ENCODE results near the gene SCOC.

The SCOC gene

DNA sequence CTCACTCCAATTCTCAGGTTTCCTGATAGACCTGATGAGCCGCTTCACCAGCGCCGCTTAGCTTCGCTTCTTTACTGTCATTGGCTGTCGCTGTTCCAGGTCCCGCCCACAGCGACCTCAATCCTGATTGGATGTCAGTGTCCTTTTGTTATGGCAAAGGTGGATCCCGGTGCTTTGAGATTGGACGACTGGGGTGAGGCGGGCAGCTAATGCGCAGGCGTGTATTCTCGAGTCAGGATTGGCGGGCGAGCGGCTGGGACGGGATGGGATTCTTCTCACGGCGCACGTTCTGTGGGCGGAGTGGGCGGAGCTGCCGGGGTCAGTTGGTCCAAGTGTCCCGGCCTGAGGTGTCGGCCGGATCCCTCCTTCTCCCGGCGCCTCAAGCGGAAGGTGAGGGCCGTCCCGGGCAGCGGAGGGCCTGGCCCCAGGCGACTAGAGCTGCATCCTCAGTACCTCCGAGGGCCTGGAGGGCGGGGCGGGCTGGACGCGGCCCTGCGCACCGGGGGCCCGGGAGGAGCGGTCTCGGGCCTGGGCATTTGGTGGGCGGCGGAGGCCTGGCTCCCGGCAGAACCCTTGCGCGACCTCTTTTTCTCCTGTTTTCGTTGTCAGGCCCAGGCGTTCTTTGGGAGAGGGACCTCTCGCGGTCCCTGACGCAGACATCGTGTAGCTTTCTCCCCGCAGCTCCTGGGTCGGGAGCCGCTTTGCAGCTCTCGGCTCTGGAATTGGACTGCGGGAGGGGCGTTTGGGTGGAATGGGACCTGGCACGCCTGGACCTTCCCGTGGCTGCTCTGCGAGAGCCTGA, at the start of gene SCOC:
Gene SCOC (plus strand): TSS at position 319 of the 802 bp plus-strand sequence. CDS start 5,525 bp downstream, outside the sequence.
- peak; percentile 93 for DNase-seq

DNA sequence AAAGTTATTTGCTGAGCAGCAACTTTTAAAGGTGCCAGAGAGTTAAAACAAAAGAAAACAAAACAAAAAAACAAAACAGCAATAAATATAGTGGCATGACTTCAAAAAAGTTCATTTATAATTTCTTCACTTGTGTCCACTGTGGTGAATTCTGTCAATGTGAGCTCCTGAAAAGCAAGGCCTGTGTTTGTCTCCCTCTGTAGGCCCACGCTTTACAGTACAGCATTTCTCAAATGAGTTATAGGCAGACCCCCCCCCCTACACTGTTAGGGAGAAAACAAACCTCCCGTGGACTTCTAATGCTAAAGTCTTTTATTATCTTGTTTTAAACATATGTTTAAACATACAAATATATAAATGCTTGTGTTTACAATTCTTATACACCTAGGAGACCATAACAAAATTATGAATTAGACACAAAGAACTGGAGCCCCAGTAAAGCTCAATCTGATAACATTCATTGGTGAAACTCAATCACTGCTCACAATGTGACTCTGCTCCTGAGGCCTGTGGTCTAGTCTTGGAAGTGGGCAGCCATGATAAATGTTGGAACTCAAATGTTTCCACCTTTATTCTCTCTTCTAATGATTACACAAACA, 47.0 kb upstream of the SCOC start:
- peak; percentile 24 for DNase-seq

DNA sequence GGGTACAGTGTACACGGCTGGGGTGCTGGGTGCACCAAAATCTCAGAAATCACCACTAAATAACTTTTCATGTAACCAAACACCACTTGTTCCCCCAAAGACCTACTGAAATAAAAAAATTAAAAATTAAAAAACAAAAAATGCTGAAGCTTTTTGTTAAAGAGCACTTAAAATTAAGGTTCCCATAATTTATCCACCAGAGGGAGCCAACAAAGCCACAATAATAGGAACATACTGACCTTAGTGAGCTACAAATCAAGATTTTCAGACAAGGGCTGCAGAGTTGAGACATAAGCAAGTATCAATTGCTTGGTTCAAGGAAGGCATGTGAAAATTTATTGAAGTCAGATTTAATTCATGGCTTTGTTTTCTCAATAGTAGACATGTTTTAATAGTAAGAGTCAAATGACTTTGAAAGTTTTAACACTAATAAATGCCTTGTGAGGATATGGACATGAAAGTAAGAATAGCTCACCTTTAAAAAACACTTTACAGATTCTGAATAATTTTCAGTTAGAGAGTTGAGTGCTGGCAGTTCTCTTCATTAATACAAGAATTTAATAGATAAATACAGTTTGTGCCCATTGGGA, 43.0 kb upstream of the SCOC start:
- DNase-seq, result peak; percentile 15

DNA sequence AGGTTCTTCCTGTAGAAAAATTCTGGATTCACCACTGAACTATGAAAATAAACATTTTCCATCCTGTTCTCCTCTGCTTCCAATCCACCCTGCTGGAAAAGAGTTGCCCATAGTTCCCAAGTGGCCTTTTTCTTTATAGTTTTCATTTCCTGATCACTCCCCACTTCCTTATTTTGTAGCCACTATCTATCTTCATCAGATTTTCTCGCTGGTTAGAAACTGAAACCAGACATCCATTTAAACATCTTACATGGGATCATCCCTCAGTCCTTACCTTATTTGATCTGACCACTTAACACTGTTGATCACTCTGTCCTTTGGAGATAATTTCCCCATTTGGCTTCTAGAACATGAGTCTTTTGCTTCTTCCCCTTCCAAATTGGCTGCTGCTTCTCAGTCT, 42.2 kb upstream of the SCOC start:
- no peak for DNase-seq

DNA sequence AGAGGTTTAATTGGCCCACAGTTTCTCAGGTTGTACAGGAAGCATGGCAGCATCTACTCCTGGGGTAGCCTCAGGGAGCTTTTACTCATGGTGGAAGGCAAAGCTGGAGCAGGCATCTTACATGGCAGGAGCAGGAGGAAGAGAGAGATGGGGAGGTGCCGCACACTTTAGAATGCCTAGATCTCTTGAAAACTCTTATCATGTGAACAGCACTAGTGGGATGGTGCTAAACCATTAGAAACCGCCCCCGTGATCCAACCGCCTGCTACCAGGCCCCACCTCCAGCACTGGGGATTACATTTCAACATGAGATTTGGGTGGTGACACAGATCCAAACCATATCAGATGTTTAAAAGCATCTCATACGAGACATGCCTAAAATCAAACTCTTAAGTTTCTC, 41.6 kb upstream of the SCOC start:
- DNase-seq, result no peak

DNA sequence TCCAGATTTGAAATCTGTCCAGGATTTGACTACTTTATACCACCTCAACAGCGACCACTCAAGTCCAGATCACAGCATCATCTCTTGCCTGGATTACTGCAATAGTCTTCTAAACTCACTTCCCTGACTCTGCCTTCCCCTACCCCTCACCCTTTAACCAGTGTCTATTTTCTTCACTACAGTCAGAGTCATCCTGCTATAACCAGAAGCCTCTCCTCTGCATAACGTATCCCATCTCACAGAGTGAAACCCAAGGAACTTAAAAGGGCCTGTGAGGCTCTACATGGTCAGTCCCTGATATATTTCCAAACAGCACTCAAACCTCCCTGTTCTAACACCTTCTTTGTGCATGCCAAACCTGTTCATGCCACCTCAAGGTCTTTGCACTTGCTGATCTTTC, 40.7 kb upstream of the SCOC start:
- DNase-seq, result no peak

DNA sequence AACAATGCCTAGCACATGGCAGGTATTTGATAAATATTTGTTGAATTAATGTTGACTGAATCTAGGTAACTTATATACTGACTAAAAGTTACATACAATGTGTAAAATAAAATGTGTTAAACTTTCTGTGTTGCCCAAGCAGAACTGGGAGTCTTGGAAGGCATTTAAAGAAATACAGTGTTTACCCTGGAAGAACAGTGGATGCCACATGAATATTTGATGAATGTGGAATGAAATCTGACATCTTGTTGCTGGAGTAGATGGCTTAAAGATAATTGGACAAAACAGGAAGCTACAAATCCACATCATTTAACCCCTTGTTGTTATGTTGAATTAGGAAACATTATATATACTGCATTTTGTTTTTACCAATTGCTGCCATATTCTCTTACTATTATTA, 39.9 kb upstream of the SCOC start:
- DNase-seq, result no peak

DNA sequence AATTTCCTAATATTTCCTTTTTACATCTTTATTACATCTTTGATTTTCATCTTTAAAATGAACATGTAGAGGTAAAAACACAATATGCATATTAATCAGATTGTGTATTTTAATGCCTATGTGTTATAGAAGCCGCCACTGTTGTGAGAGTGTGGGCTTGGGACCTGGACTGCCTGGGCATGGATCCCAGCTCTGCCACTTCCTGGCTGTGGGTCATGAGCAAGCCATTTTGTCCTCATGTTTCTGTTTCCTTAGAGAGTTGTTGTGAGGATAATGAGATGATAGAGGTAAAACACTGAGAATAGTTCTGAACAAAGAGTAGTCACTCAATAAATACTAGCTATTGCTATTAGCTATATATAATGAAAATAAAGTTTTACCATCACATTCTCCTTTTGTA, 38.4 kb upstream of the SCOC start:
- DNase-seq, result no peak

DNA sequence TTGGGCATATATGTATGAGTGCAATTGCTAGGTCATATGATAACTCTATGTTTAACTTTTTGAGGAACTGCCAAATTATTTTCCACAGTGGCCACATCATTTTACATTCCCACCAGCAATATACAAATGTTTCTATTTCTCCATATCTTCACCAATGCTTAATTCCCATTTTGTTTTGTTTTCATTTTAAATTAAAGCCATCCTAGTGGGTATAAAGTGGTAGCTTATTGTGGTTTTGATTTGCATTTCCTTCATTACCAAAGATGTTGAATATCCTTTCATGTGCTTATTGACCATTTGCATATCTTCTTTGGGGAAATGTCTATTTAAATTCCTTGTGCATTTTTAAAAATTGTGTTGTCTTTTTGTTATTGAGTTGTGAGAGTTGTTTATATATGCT, 36.7 kb upstream of the SCOC start:
- no peak for DNase-seq

DNA sequence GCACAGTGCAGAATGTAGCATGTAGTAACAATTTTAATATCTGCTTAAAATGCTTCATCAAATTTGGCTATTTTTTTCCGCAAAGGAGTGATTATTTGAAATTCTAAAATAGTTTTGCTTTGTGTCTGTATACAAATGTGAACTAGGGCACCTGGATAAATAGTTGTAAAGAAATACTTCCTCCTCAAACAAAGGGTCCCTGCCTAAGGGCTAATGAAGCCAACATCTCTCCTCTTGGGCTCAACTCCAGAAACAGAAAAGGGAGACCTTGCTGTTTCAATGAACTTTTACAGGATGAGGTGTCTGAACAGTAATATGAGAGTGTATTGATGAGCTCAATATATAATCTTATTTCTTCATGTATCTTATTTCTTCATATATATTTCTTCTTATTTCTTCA, 30.8 kb upstream of the SCOC start:
- no peak for DNase-seq

DNA sequence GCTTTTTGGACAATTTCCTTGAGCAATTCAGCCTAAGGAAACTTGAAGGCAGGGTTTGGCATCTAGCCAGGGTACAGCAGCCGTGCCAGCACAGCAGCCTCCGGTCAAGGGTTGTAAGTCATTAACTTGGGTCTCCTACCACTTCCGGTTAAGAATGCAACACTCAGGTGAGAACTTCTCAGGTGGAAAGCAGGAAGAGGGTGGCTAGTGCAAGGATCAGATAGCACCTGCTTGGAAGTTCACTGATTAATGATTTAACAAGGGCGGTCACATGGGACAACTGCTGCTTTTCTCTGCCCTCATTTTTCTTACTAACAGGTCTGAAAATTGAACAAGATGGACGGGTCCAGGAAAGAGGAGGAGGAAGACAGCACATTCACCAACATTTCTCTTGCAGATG, 30.1 kb upstream of the SCOC start:
- no peak for DNase-seq

DNA sequence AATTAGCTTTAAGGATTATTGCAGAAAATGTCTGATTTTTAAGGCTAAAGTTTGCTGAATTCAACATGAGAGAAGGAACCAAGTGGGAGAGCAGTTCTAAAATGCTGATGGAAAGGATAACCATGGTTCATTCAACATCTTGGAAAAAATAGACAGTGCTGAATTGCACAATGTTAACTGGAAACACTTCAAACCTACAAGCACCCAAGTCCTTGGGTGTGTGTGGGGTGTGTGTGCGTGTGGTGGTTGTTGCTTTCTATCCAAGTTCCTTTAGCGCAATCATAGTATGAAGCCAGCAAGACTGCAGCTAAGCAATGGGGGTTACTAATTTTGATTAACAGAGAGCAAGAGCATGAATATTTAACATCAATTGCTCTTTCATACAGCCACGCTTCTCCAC, 29.3 kb upstream of the SCOC start:
- no peak for DNase-seq

DNA sequence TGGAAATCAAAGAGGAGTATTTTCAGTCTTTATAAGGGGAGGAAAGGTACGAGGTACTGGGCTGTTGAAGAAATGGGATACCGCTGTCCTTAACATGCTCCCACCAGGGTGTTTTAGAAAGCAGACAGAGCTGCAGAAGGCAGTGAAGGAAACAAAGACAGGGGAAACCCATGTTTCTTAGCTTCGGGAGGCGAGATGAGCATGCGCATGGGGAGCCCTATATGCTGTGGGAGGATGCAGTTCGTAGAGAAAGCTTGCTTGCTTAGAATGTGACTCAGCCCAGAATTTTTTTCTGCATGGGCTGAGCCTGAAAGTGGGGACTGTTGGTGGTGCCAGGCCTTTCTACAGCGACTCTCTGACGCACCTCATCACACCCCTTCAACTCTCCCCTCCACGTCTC, 28.8 kb upstream of the SCOC start:
- no peak for DNase-seq

DNA sequence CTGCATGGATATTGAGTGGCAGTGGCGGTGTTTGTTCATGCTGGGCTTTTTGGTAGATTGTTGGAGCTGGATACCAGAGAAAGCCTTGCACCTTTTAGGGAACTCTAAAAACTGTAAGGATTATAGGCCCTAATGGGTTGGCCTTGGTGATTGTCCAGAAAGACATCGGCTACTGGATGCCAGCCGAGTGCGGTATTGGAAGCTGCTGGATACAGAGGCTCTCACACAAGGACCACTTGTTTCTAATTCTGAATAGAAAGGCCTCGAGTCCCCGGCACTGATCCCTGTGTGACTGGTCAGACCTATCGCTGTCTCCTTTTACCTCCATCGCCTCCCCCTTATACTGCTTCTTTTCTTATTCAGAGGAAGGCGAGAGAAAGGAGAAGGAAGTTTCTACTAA, 27.3 kb upstream of the SCOC start:
- no peak for DNase-seq

DNA sequence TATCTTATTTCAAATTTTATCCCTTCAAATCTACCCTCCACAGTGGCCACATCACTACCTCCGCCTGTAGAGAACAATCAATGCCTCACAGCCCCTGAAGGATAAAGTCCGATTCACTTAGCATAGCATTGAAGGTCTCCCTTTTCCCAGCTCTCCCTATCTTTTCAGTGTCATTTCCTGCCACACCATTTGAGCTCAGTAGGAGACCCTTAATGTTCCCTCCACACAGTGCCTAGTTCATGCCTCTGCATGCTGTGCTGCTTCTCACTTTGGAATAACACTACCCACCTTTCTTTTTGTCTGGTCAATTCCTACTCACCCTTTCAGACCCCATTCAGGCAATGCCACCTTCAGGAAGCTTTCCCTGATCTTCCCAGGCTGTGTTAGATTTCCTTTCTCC, 23.6 kb upstream of the SCOC start:
- DNase-seq, result no peak

DNA sequence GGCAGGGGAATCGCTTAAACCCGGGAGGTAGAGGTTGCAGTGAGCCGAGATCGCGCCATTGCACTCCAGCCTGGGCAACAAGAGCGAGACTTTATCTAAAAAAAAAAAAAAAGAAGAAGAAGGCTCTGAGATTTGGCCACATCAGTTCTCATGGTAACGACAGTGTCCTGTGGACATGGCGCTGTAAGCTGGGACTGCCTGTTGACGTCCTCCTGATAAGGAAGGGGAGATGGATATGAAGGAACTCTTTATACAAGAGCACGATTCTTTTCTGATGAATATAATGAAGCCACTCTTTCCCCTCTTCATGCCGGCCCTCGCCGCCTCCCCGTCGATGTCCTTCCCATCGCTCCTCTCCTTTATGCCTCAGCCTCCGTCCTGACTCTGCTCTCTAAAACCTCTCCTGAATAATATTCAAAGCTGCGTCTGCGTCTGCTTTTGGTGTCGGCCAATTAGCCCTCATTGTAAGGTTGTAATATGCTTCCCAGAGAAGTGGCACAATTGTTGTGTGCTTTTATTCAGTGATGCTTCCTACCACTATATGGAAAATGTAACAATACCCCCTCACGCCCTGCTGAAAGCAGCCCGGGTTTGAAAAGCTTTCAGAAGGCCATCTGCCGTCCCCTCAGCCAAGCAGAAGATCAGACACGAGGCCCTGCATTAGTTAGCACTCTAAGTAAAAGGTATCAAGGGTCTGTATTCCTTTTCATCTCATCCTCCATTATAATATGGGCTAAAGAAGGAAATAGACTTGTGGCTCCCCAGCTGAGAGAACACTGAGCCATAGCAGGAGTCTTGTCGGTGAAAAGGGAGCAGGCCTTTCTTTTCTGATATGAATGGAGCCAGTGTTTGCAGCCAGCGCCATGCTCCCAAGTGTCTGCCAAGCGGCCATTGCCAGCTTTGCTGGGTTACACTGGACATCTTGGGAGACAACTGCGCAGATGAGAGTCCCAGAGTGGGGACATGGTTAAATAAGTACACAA, 22.1 kb upstream of the SCOC start:
- no peak for DNase-seq

DNA sequence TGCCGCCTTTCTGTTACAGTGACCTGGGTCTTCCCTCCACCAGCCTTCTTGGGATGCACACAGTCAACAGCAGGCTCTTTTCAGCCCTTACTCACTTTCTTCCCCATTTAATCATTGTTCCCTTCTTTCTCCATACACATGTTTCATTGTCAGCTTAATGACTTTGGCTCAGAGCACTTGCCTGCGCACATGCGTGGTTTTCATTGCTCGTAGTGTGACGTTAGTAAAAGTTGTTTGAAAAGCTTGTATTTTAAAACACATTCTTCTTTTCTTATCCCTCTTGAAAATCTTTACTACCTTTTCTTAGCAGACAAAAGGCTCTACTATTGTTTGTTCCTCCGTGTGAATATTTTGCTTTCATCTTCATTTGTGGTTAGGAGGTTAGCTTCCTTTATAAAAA, 19.7 kb upstream of the SCOC start:
- no peak for DNase-seq

DNA sequence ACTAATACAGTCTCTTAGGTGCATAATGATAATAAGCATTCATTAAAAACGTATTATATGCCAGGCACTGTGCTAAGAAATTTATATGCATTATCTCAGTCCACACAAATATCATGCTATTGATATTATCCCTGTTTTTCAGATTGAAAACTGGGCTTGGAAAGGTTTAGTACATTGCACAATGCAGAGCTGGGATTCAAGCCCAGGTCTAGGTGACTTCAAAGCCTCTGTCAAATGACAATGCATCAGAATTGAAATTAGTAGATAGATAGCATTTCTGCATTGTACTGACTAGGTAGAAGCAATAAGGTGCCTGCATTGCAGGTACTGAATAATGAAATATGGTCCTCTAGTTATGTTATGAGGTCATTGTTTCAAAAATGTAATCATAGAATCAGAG, 18.2 kb upstream of the SCOC start:
- DNase-seq, result no peak

DNA sequence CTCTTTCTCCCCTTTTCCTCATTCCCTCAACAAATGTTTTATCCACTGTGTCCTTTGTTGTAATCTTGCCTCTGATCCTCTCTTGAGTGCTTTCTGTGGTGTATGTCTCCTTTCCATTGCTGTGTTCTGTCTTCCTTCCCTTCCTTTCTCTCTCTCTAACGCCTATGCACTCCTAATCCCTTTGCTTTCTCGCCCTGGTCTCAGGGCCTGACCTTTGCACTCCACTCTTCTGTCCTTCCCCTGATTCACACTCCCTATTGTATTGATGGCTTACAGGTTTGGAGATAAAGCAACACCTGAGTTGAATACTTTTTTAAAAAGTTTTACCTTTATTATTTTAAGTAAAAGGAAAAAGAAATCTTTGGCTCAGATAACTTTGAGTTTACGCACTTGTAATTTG, 15.6 kb upstream of the SCOC start:
- no peak for DNase-seq

DNA sequence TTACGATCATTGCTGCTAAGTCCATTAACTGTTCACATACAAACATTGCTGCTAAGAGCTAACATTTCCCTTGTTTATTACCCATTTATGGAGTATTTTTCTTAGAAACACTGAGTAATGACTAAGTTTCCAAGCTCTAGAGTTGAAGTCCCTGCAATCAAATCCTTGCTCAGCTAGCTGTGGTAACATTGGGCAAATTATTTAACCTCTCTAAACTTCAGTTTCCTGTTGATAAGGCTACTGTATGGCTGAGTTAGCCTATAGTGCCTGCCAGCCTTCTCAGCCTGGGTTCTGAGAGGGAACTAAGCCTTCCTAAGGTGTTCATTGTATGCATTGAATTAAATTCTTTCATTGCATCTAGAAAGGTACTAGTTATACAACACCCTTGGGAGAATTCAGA, 15.2 kb upstream of the SCOC start:
- DNase-seq, result no peak

DNA sequence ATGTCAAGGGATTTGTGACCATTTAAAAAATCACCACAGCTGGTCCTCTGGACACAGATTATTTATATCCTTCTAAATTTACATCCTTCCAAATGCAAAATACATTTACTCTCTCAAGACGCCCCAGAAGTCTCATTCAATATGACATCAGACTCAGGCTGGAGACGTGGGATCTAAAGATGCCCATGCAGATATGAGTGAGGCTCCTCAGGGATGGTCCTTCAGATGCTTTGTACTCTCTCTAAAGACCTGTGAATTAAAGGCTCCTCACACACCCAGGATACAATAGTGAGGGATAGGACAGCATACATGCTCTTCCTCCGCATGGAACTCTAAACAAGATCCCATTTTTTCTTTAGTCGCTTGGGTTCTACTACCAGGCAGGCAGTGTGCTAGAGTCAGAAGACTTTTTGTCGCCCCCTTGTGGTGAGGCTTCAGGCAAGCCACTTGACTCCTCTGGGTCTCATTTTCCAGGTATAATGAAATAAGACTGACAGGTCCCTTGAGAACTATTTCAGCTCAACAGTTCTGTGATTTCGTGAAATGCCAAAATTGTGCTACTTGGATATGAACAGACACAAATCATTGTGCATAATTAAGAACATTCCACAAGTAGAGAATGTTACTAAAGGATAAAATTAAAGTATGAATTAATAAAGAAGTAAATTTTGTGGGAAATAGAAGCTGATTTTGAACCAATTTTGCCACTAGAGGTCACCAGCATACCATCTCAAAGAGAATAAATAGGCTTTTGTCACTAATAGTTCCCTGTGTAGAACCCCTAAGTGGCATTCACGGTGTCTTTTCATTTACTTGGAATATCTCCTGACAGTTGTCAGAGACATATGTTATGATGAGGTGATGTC, 13.7 kb upstream of the SCOC start:
- DNase-seq, result peak; percentile 57

DNA sequence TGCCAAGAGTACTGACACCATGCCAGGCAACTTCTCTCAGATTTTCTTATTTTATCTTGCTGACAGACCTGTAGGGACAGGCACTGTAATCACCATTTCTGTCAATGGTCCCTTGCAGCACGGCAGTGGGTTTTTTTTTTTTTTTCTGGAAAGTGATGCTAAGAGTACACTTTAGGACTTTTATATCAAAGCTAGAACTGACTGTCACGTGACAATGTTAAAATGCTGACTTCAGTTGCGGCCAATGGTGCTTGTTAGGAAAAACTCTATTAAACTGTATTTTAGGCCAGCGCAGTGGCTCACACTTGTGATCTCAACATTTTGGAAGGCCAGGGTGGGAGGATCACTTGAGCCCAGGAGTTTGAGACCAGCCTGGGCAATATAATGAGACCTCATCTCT, 12.3 kb upstream of the SCOC start:
- DNase-seq, result no peak
